ENCODE measurements around the gene MAP4K2.
A peak's percentile ranks its signal among the peaks of the same experiment; 100 is the strongest.

MAP4K2 gene

DNA sequence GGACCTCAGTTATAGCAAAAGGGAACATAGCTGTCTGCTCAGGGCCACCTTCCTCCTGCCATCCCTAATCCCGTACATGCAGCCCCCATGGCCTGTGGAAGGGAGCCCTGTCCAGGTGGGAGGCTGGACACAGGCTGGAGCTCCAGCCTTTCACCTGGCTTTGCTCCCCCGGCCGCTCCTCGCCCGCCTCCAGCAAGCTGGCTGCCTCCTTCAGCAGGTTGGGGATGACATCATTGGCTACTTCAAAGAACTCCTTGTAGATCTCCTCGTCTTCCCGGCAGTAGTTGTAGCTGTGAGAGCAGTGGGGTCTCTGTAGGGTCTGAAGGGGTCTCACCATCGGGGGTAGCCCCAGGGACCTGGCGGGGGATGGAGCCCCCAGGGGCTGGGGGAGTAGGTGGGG lies 2.5 kb upstream of the MAP4K2 start (continued):
- TF ChIP-seq, protein P1, sequence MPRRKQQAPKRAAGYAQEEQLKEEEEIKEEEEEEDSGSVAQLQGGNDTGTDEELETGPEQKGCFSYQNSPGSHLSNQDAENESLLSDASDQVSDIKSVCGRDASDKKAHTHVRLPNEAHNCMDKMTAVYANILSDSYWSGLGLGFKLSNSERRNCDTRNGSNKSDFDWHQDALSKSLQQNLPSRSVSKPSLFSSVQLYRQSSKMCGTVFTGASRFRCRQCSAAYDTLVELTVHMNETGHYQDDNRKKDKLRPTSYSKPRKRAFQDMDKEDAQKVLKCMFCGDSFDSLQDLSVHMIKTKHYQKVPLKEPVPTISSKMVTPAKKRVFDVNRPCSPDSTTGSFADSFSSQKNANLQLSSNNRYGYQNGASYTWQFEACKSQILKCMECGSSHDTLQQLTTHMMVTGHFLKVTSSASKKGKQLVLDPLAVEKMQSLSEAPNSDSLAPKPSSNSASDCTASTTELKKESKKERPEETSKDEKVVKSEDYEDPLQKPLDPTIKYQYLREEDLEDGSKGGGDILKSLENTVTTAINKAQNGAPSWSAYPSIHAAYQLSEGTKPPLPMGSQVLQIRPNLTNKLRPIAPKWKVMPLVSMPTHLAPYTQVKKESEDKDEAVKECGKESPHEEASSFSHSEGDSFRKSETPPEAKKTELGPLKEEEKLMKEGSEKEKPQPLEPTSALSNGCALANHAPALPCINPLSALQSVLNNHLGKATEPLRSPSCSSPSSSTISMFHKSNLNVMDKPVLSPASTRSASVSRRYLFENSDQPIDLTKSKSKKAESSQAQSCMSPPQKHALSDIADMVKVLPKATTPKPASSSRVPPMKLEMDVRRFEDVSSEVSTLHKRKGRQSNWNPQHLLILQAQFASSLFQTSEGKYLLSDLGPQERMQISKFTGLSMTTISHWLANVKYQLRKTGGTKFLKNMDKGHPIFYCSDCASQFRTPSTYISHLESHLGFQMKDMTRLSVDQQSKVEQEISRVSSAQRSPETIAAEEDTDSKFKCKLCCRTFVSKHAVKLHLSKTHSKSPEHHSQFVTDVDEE (CRISPR knock-in tag; IDR thresholded peaks at IDR 0.05) = no peak
- TF ChIP-seq ISL1 (CRISPR knock-in tag; IDR thresholded peaks at IDR 0.05) = no peak
- TF ChIP-seq TOX (CRISPR knock-in tag; IDR thresholded peaks at IDR 0.05; ENCODE audit: borderline replicate concordance) = no peak
- TF ChIP-seq ZNF8 (CRISPR knock-in tag; IDR thresholded peaks at IDR 0.05) = no peak

- no peak for ATAC-seq
- TF ChIP-seq PPARA (CRISPR knock-in tag; IDR thresholded peaks at IDR 0.05; ENCODE audit: borderline replicate concordance) (no peak), CREB5 (CRISPR knock-in tag; IDR thresholded peaks at IDR 0.05; ENCODE audit: low read depth) (no peak), PATZ1 (CRISPR knock-in tag; IDR thresholded peaks at IDR 0.05; ENCODE audit: borderline replicate concordance) (no peak), OSR1 (CRISPR knock-in tag; IDR thresholded peaks at IDR 0.05) (no peak), ZNF70 (CRISPR knock-in tag; IDR thresholded peaks at IDR 0.05) (no peak), ZNF565 (CRISPR knock-in tag; conservative IDR thresholded peaks at IDR 0.05; ENCODE audit: low read depth) (no peak), SNAI2 (CRISPR knock-in tag; IDR thresholded peaks at IDR 0.05) (no peak), GLIS3 (CRISPR knock-in tag; IDR thresholded peaks at IDR 0.05) (no peak), ZC3H10 (CRISPR knock-in tag; IDR thresholded peaks at IDR 0.05) (no peak), CSDC2 (CRISPR knock-in tag; IDR thresholded peaks at IDR 0.05) (no peak), ESRRG (CRISPR knock-in tag; IDR thresholded peaks at IDR 0.05) (no peak), ZFP30 (CRISPR knock-in tag; IDR thresholded peaks at IDR 0.05) (no peak), ISL1 (CRISPR knock-in tag; IDR thresholded peaks at IDR 0.05) (no peak)
- TF ChIP-seq, protein P2, sequence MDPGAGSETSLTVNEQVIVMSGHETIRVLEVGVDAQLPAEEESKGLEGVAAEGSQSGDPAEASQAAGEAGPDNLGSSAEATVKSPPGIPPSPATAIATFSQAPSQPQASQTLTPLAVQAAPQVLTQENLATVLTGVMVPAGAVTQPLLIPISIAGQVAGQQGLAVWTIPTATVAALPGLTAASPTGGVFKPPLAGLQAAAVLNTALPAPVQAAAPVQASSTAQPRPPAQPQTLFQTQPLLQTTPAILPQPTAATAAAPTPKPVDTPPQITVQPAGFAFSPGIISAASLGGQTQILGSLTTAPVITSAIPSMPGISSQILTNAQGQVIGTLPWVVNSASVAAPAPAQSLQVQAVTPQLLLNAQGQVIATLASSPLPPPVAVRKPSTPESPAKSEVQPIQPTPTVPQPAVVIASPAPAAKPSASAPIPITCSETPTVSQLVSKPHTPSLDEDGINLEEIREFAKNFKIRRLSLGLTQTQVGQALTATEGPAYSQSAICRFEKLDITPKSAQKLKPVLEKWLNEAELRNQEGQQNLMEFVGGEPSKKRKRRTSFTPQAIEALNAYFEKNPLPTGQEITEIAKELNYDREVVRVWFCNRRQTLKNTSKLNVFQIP (CRISPR knock-in tag; IDR thresholded peaks at IDR 0.05; ENCODE audit: borderline replicate concordance, low read depth) = no peak
These were observed 1.6 kb upstream of the MAP4K2 start for GRCh38 chr11:64804346-64805210.

GRCh38 chr11:64803846-64804345 lies 882 bp upstream of the MAP4K2 start:
- TF ChIP-seq ZFP30 (CRISPR knock-in tag; IDR thresholded peaks at IDR 0.05) (no peak), BACH2 (CRISPR knock-in tag; IDR thresholded peaks at IDR 0.05; ENCODE audit: borderline replicate concordance) (no peak), ZC3H10 (CRISPR knock-in tag; IDR thresholded peaks at IDR 0.05) (no peak), ARNTL (CRISPR knock-in tag; IDR thresholded peaks at IDR 0.05; ENCODE audit: borderline replicate concordance, low read depth) (no peak), PATZ1 (CRISPR knock-in tag; IDR thresholded peaks at IDR 0.05; ENCODE audit: borderline replicate concordance) (no peak), RARB (CRISPR knock-in tag; IDR thresholded peaks at IDR 0.05) (no peak), ZFP3 (CRISPR knock-in tag; IDR thresholded peaks at IDR 0.05) (no peak), OSR1 (CRISPR knock-in tag; IDR thresholded peaks at IDR 0.05) (no peak), ZNF8 (CRISPR knock-in tag; IDR thresholded peaks at IDR 0.05) (no peak), SNAI2 (CRISPR knock-in tag; IDR thresholded peaks at IDR 0.05) (no peak), ESRRG (CRISPR knock-in tag; IDR thresholded peaks at IDR 0.05) (no peak)
- TF ChIP-seq, protein P1 (CRISPR knock-in tag; IDR thresholded peaks at IDR 0.05) = no peak
- ATAC-seq = peak; percentile 39
